ENCODE data around the gene GLS.

Gene GLS

DNA sequence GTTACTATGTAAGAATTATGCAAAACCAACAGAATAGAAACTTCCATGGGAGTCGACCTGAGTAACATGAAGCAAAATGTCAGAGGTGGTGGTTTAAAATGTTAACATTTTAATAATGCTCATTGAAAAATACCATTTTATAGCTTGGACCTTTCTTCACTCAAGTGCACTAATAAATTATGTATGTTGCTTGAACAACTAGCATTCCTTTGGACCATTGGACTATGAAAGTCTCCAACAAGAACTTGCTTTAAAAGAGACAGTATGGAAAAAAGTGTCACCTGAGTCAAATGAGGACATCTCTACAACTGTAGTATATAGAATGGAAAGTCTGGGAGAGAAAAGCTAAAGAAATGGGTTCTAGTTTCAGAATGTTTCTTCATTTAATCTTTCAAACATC, 51.9 kb downstream of the GLS start:
- Histone ChIP-seq H3K36me3 (ENCODE audit: control insufficient read depth in 2 of 2, insufficient read depth in 1 of 2, low read length in 2 of 2) (peaks cover 20 to 28% of the 10 kb centered on the region in 2 experiments), H3K9me3 (ENCODE audit: control insufficient read depth, insufficient read depth, low read depth, low read length) (no peaks in the 10 kb centered on the region), H3K4me3 (ENCODE audit: low read depth, low read length) (no peak overlapping the region), H3K27ac (ENCODE audit: extremely low read depth, low read depth, low read length) (no peak overlapping the region), H3K4me1 (ENCODE audit: control insufficient read depth, insufficient read depth, low read length) (no peaks in the 10 kb centered on the region)
- TF ChIP-seq ZFP37 (tag by site-specific recombination; IDR thresholded peaks at IDR 0.05) (no peak), ZNF19 (tag by site-specific recombination; IDR thresholded peaks at IDR 0.05; ENCODE audit: low read depth) (no peak), ZNF391 (tag by site-specific recombination; IDR thresholded peaks at IDR 0.05; ENCODE audit: borderline replicate concordance, low read depth) (no peak), GLIS1 (tag by site-specific recombination; IDR thresholded peaks at IDR 0.05) (no peak)
- TF ChIP-seq, protein P1, sequence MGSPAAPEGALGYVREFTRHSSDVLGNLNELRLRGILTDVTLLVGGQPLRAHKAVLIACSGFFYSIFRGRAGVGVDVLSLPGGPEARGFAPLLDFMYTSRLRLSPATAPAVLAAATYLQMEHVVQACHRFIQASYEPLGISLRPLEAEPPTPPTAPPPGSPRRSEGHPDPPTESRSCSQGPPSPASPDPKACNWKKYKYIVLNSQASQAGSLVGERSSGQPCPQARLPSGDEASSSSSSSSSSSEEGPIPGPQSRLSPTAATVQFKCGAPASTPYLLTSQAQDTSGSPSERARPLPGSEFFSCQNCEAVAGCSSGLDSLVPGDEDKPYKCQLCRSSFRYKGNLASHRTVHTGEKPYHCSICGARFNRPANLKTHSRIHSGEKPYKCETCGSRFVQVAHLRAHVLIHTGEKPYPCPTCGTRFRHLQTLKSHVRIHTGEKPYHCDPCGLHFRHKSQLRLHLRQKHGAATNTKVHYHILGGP (tag by site-specific recombination; IDR thresholded peaks at IDR 0.05), result no peak
- TF ChIP-seq, protein P2, sequence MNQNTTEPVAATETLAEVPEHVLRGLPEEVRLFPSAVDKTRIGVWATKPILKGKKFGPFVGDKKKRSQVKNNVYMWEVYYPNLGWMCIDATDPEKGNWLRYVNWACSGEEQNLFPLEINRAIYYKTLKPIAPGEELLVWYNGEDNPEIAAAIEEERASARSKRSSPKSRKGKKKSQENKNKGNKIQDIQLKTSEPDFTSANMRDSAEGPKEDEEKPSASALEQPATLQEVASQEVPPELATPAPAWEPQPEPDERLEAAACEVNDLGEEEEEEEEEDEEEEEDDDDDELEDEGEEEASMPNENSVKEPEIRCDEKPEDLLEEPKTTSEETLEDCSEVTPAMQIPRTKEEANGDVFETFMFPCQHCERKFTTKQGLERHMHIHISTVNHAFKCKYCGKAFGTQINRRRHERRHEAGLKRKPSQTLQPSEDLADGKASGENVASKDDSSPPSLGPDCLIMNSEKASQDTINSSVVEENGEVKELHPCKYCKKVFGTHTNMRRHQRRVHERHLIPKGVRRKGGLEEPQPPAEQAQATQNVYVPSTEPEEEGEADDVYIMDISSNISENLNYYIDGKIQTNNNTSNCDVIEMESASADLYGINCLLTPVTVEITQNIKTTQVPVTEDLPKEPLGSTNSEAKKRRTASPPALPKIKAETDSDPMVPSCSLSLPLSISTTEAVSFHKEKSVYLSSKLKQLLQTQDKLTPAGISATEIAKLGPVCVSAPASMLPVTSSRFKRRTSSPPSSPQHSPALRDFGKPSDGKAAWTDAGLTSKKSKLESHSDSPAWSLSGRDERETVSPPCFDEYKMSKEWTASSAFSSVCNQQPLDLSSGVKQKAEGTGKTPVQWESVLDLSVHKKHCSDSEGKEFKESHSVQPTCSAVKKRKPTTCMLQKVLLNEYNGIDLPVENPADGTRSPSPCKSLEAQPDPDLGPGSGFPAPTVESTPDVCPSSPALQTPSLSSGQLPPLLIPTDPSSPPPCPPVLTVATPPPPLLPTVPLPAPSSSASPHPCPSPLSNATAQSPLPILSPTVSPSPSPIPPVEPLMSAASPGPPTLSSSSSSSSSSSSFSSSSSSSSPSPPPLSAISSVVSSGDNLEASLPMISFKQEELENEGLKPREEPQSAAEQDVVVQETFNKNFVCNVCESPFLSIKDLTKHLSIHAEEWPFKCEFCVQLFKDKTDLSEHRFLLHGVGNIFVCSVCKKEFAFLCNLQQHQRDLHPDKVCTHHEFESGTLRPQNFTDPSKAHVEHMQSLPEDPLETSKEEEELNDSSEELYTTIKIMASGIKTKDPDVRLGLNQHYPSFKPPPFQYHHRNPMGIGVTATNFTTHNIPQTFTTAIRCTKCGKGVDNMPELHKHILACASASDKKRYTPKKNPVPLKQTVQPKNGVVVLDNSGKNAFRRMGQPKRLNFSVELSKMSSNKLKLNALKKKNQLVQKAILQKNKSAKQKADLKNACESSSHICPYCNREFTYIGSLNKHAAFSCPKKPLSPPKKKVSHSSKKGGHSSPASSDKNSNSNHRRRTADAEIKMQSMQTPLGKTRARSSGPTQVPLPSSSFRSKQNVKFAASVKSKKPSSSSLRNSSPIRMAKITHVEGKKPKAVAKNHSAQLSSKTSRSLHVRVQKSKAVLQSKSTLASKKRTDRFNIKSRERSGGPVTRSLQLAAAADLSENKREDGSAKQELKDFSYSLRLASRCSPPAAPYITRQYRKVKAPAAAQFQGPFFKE (tag by site-specific recombination; IDR thresholded peaks at IDR 0.05; ENCODE audit: borderline replicate concordance), result no peak
- CTCF ChIA-PET, result interaction anchor here (0.6 to 1.0 kb wide), 2 partner anchors 16 to 1180 kb away, joined by 3 to 5 read pairs; no protein-coding TSS in a partner anchor
- POLR2A ChIA-PET, result no interaction called here

DNA sequence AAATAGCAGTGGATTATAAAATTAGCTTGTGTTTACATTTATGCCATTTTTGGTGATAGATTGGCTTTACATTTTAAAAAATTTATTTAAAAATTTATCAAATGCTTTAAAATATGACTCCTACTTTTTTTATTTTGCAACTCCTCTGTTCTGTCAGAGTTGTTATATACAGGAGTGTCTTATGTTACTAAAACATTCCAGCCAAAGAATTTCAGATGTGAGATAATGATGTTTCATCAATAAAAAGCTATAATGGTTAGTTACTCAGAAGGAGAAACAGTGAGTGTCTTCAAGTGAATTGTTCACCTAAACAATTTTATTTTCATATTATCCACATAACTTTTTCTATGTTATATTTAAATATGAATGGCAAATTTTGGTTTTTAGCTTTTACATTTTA, 52.7 kb downstream of the GLS start:
- Histone ChIP-seq H3K4me1 (ENCODE audit: control insufficient read depth, insufficient read depth, low read length) (peaks cover 2% of the 10 kb centered on the region), H3K36me3 (ENCODE audit: control insufficient read depth in 2 of 2, insufficient read depth in 1 of 2, low read length in 2 of 2) (peaks cover 17 to 25% of the 10 kb centered on the region in 2 experiments), H3K27ac (ENCODE audit: extremely low read depth, low read depth, low read length) (no peak overlapping the region), H3K4me3 (ENCODE audit: low read depth, low read length) (no peak overlapping the region), H3K9me3 (ENCODE audit: control insufficient read depth, insufficient read depth, low read depth, low read length) (no peaks in the 10 kb centered on the region)
- ChIA-PET CTCF (interaction anchor here (0.6 kb wide), 2 partner anchors 237 to 1179 kb away, joined by 5 to 7 read pairs; no protein-coding TSS in a partner anchor), POLR2A (no interaction called here)
- TF ChIP-seq, protein P3, sequence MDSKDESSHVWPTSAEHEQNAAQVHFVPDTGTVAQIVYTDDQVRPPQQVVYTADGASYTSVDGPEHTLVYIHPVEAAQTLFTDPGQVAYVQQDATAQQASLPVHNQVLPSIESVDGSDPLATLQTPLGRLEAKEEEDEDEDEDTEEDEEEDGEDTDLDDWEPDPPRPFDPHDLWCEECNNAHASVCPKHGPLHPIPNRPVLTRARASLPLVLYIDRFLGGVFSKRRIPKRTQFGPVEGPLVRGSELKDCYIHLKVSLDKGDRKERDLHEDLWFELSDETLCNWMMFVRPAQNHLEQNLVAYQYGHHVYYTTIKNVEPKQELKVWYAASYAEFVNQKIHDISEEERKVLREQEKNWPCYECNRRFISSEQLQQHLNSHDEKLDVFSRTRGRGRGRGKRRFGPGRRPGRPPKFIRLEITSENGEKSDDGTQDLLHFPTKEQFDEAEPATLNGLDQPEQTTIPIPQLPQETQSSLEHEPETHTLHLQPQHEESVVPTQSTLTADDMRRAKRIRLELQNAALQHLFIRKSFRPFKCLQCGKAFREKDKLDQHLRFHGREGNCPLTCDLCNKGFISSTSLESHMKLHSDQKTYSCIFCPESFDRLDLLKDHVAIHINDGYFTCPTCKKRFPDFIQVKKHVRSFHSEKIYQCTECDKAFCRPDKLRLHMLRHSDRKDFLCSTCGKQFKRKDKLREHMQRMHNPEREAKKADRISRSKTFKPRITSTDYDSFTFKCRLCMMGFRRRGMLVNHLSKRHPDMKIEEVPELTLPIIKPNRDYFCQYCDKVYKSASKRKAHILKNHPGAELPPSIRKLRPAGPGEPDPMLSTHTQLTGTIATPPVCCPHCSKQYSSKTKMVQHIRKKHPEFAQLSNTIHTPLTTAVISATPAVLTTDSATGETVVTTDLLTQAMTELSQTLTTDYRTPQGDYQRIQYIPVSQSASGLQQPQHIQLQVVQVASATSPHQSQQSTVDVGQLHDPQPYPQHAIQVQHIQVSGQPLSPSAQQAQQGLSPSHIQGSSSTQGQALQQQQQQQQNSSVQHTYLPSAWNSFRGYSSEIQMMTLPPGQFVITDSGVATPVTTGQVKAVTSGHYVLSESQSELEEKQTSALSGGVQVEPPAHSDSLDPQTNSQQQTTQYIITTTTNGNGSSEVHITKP (tag by site-specific recombination; IDR thresholded peaks at IDR 0.05), result no peak
- no peak for TF ChIP-seq ZNF391 (tag by site-specific recombination; IDR thresholded peaks at IDR 0.05; ENCODE audit: borderline replicate concordance, low read depth)
- TF ChIP-seq, protein P4, sequence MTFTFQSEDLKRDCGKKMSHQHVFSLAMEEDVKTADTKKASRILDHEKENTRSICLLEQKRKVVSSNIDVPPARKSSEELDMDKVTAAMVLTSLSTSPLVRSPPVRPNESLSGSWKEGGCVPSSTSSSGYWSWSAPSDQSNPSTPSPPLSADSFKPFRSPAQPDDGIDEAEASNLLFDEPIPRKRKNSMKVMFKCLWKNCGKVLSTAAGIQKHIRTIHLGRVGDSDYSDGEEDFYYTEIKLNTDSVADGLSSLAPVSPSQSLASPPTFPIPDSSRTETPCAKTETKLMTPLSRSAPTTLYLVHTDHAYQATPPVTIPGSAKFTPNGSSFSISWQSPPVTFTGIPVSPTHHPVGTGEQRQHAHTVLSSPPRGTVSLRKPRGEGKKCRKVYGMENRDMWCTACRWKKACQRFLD (tag by site-specific recombination; IDR thresholded peaks at IDR 0.05), result no peak
- no peak for TF ChIP-seq ZNF529 (tag by site-specific recombination; IDR thresholded peaks at IDR 0.05; ENCODE audit: insufficient replicate concordance)
- TF ChIP-seq ZNF596 (tag by site-specific recombination; IDR thresholded peaks at IDR 0.05), result no peak
- TF ChIP-seq, protein P5, sequence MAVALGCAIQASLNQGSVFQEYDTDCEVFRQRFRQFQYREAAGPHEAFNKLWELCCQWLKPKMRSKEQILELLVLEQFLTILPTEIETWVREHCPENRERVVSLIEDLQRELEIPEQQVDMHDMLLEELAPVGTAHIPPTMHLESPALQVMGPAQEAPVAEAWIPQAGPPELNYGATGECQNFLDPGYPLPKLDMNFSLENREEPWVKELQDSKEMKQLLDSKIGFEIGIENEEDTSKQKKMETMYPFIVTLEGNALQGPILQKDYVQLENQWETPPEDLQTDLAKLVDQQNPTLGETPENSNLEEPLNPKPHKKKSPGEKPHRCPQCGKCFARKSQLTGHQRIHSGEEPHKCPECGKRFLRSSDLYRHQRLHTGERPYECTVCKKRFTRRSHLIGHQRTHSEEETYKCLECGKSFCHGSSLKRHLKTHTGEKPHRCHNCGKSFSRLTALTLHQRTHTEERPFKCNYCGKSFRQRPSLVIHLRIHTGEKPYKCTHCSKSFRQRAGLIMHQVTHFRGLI (tag by site-specific recombination; IDR thresholded peaks at IDR 0.05), result no peak
- no peak for TF ChIP-seq ZIC2 (tag by site-specific recombination; IDR thresholded peaks at IDR 0.05)
- no peak for TF ChIP-seq ZNF23 (tag by site-specific recombination; IDR thresholded peaks at IDR 0.05; ENCODE audit: borderline replicate concordance)
- TF ChIP-seq GLI2 (tag by site-specific recombination; IDR thresholded peaks at IDR 0.05; ENCODE audit: borderline replicate concordance, low read depth), result no peak
- TF ChIP-seq, protein P6, sequence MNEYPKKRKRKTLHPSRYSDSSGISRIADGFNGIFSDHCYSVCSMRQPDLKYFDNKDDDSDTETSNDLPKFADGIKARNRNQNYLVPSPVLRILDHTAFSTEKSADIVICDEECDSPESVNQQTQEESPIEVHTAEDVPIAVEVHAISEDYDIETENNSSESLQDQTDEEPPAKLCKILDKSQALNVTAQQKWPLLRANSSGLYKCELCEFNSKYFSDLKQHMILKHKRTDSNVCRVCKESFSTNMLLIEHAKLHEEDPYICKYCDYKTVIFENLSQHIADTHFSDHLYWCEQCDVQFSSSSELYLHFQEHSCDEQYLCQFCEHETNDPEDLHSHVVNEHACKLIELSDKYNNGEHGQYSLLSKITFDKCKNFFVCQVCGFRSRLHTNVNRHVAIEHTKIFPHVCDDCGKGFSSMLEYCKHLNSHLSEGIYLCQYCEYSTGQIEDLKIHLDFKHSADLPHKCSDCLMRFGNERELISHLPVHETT (tag by site-specific recombination; IDR thresholded peaks at IDR 0.05), result no peak
- TF ChIP-seq ZNF544 (tag by site-specific recombination; IDR thresholded peaks at IDR 0.05), result no peak
- TF ChIP-seq SCRT1 (tag by site-specific recombination; IDR thresholded peaks at IDR 0.05; ENCODE audit: borderline replicate concordance), result no peak
- TF ChIP-seq, protein P7, sequence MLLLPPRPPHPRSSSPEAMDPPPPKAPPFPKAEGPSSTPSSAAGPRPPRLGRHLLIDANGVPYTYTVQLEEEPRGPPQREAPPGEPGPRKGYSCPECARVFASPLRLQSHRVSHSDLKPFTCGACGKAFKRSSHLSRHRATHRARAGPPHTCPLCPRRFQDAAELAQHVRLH (tag by site-specific recombination; IDR thresholded peaks at IDR 0.05), result no peak

Data from HEK293 (cell line).